GM19239 (cell line): Measurements from ENCODE around the gene SGCD.

Experiments
- DNase-seq: peaks from one replicate; pipeline ENCODE4 v3.0.0; 2011; ENCODE audit warnings: low spot score; ENCODE audit not compliant: insufficient read length
- FAIRE-seq: peaks from 2 replicates; lab custom pipeline; 2011; peaks lifted over from hg19 to GRCh38; lab: Jason Lieb, UNC

The SGCD gene

GRCh38 chr5:156716591-156717380 lies 389.8 kb downstream of the SGCD start:
- no peak for FAIRE-seq
- no peak for DNase-seq

GRCh38 chr5:156718985-156719384 lies 392.0 kb downstream of the SGCD start:
- FAIRE-seq (no peak), DNase-seq (no peak)

GRCh38 chr5:156722358-156722757 lies 395.4 kb downstream of the SGCD start:
- FAIRE-seq: no peak

GRCh38 chr5:156735477-156735876 lies 408.5 kb downstream of the SGCD start:
- FAIRE-seq (no peak), DNase-seq (no peak)

More at GRCh38 chr5:156722358-156722757, 395.4 kb downstream of the SGCD start:
- no peak for DNase-seq

DNA sequence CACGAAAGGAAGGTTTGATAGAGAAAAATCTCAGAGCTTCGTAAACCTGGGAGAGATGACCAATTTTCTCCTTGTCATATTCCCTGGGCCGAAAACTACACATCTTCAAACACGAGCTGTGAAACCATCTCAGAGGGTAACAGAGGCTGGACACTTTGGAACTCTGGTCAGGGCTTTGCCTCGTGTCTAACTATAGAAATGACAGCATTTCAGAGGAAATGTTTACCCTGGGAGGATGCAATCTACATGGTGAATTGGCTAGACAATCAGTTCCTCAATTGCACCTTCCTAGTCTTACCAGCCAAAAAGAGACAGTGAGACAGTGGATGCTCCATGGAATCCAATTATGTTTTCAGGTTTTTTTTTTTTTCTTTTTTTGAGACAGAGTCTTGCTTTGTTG lies 414.6 kb downstream of the SGCD start:
- DNase-seq (no peak), FAIRE-seq (no peak)

GRCh38 chr5:156753846-156754245 lies 426.9 kb downstream of the SGCD start:
- no peak for DNase-seq
- no peak for FAIRE-seq

DNA sequence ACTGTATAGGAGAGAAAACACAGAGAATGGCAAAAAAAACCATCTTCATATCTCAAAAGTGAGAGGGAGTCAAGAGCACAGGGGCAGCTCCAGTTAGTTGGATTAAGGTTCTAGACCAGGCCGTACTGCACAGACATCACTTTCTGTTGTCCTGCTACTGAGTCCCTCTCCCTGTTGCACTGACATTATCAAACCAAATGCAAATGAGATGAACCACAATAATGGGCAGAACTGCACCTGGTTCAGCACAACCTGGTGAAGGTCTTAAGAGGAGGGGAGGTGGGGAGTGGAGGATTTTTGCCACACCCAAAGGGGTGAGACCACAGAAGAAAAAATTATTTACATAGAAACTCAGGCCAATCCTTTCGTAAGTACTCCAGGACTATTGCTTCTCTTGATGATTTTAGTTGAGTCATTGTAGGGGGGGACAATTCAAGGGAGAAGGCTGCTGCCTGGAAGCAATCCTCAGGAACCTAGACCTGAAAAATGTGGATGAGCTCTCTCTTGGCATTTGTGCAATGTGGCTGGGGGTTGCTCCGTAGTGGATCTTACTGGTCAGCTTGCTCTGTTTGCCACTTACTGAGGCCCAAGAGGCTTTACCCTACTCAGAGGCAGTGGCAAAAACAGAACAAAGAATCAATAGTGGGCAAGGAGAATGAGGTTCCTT lies 428.6 kb downstream of the SGCD start:
- DNase-seq (no peak), FAIRE-seq (no peak)

GRCh38 chr5:156758011-156758791 lies 431.2 kb downstream of the SGCD start:
- FAIRE-seq: no peak
- no peak for DNase-seq

DNA sequence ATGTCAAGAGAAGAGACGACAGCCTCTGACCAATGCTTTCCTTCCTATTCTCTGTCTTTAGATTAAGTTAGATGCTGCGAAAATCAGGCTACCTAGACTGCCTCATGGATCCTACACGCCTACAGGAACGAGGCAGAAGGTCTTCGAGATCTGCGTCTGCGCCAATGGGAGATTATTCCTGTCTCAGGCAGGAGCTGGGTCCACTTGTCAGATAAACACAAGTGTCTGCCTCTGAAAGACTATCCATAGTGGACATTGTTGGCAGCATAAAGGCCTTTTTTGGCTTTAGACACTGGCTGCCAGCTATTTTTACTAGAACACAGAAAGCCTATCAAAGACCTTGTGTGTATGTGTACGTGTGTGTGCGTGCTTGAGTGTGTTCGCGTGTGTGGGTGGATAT lies 432.2 kb downstream of the SGCD start:
- DNase-seq (no peak), FAIRE-seq (no peak)

GRCh38 chr5:156762771-156763170 lies 435.8 kb downstream of the SGCD start:
- DNase-seq: no peak
- FAIRE-seq: no peak

DNA sequence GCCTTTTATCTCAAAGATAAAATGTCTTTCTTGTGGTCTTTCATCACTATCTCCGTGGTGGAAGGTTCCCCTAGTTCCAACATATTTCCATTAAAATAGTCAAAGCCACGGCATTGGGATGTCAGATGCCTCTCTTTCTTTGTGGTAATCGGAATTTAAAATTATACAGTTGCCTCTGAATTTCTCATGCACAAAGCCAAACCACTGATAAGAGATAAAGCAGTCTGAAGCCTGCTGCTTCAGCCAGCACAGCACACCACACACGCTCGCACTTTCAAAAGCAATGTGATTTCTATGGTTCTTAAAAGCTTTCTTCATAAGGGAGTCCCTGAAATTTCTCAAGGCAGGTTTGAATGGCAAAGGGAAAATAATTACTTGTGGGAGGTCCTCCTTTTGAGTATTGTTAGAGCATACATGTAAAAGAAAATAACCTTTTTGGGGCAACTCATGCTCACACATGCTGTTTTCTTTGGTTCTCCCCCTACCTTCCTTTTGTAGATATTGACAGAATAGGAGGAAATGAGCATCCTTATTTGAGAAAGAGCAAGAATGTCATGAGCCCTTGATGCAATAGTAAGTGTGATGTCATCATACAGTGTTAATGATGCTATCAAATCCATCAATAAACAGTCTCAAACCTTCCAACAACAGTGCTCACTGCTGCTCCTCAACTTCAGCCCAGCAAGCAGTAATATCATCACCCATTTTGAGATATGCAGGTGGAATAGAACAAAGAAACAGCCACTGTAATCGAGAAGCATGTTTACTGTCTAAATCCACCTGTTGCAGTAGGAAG lies 437.4 kb downstream of the SGCD start:
- FAIRE-seq: no peak
- no peak for DNase-seq

GRCh38 chr5:156774273-156774672 lies 447.3 kb downstream of the SGCD start:
- DNase-seq: no peak
- no peak for FAIRE-seq

- DNase-seq (no peak), FAIRE-seq (peak; percentile 31)
These were observed 451.3 kb downstream of the SGCD start for GRCh38 chr5:156778139-156778706.

- FAIRE-seq (no peak), DNase-seq (no peak)
These were observed 451.8 kb downstream of the SGCD start for GRCh38 chr5:156778752-156779151.

GRCh38 chr5:156779436-156779835 lies 452.5 kb downstream of the SGCD start:
- FAIRE-seq (no peak), DNase-seq (no peak)

GRCh38 chr5:156783092-156783491 lies 456.1 kb downstream of the SGCD start:
- no peak for FAIRE-seq

GRCh38 chr5:156794687-156795086 lies 467.7 kb downstream of the SGCD start:
- no peak for FAIRE-seq
- DNase-seq: no peak

More at GRCh38 chr5:156783092-156783491, 456.1 kb downstream of the SGCD start:
- no peak for DNase-seq

GRCh38 chr5:156798201-156798600 lies 471.2 kb downstream of the SGCD start:
- no peak for DNase-seq
- FAIRE-seq: no peak

DNA sequence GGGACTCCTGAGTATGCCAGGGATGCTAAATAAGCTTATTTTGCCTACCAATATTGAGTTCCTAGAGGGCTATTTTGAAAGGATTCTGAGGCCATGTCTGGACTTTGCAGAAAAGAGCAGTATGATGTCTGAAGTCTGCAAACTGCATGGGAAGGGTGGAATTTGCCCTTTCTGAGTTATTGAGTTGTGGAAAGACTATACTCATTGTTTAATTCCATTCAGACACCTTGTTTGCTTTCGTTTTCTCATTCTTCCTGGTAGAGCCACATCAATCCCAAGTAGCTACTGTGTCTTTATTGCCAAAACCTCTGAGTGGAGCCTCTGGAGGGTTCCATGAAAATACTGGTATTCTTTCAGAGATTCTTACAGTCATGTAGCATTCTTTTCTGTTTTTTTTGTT lies 472.2 kb downstream of the SGCD start:
- FAIRE-seq (no peak), DNase-seq (no peak)

GRCh38 chr5:156800929-156801328 lies 474.0 kb downstream of the SGCD start:
- no peak for DNase-seq
- FAIRE-seq: no peak
